DMS53 treated with DMSO at 0.1 percent for 48 hours (cell line): ENCODE data around the gene ITGA1.

Experiments
- DNase-seq: peaks from one replicate; lab custom pipeline; 2025; ENCODE audit not compliant: unreplicated experiment; lab: John Stamatoyannopoulos, UW

Gene ITGA1

GRCh38 chr5:52771343-52772039 lies 16.2 kb upstream of the ITGA1 start:
- no peak for DNase-seq

- no peak for DNase-seq
Measured at GRCh38 chr5:52772668-52773067, 15.0 kb upstream of the ITGA1 start.

- no peak for DNase-seq
Measured at GRCh38 chr5:52773342-52773741, 14.4 kb upstream of the ITGA1 start.

- no peak for DNase-seq
Measured at GRCh38 chr5:52774005-52774410, 13.7 kb upstream of the ITGA1 start.

- no peak for DNase-seq
Measured at GRCh38 chr5:52776116-52776515, 11.6 kb upstream of the ITGA1 start.

- no peak for DNase-seq
Measured at GRCh38 chr5:52777186-52777585, 10.5 kb upstream of the ITGA1 start.

- no peak for DNase-seq
Measured at GRCh38 chr5:52778781-52779180, 8.9 kb upstream of the ITGA1 start.

- DNase-seq = no peak
Measured at GRCh38 chr5:52779213-52779612, 8.5 kb upstream of the ITGA1 start.

- no peak for DNase-seq
Measured at GRCh38 chr5:52783226-52783959, 4.3 kb upstream of the ITGA1 start.

- peak; percentile 95 for DNase-seq
Measured at GRCh38 chr5:52784737-52785136, 3.0 kb upstream of the ITGA1 start.

- DNase-seq = peak; percentile 23
Measured at GRCh38 chr5:52786391-52786790, 1.3 kb upstream of the ITGA1 start.

- peak; percentile 75 for DNase-seq
Measured at GRCh38 chr5:52786949-52787599, 642 bp upstream of the ITGA1 start.

- no peak for DNase-seq
Measured at GRCh38 chr5:52788505-52788821, 747 bp downstream of the ITGA1 start.

GRCh38 chr5:52789378-52789777 lies 1.7 kb downstream of the ITGA1 start:
- peak; percentile 22 for DNase-seq

GRCh38 chr5:52789851-52790250 lies 2.1 kb downstream of the ITGA1 start:
- no peak for DNase-seq

GRCh38 chr5:52791366-52791765 lies 3.6 kb downstream of the ITGA1 start:
- DNase-seq = no peak

GRCh38 chr5:52794519-52794918 lies 6.8 kb downstream of the ITGA1 start:
- DNase-seq = peak; percentile 49

GRCh38 chr5:52796031-52796430 lies 8.3 kb downstream of the ITGA1 start:
- DNase-seq = no peak

GRCh38 chr5:52796516-52797103 lies 8.9 kb downstream of the ITGA1 start:
- no peak for DNase-seq

GRCh38 chr5:52798938-52799337 lies 11.2 kb downstream of the ITGA1 start:
- DNase-seq = no peak

- no peak for DNase-seq
Measured at GRCh38 chr5:52799358-52799982, 11.8 kb downstream of the ITGA1 start.
